Thoracic aorta (tissue), 2 donors: ENCODE data around the gene FNDC7. TPM values are rescaled to one million over a fixed set of nuclear protein-coding genes. Genes with fewer than 3 reads are reported as not detected.

Source experiments
- total RNA-seq, 2 donors: library from RNA; depleted of rRNA; stranded (reverse); fragments of >200 nt; gene quantifications; one replicate each; pipeline versions ENCODE4 v1.1.0 to v1.2.3, GENCODE V29; 2016

The FNDC7 gene
- total RNA-seq, 2 donors from 2014 or later, result not detected

Other genes starting within 250 kb of the FNDC7 start
- gene EEIG2, start 152.8 kb upstream of the FNDC7 start, total RNA-seq, result 10 to 100 TPM; 13.5 to 15.0 TPM
- 1 to 10 TPM; 3.4 to 7.9 TPM for gene HENMT1, start 51.8 kb upstream of the FNDC7 start, total RNA-seq
- gene PRPF38B, start 20.6 kb upstream of the FNDC7 start, total RNA-seq, result 10 to 100 TPM; 21.7 to 57.3 TPM
- gene STXBP3, start 33.8 kb downstream of the FNDC7 start, total RNA-seq, result 100 to 1,000 TPM in 1 of 2 donors, 10 to 100 TPM in 1; 70.8 to 142 TPM
- not detected for gene AKNAD1, start 144.2 kb downstream of the FNDC7 start, total RNA-seq
- gene GPSM2, start 164.1 kb downstream of the FNDC7 start, total RNA-seq, result 10 to 100 TPM in 1 of 2 donors, 1 to 10 TPM in 1; 7.9 to 17.9 TPM